Right lobe of liver (tissue), 4 donors: ENCODE data around the gene UBE2S.

Experiments
- CTCF ChIP-seq, 4 donors: fragments of 200-600 bp in 3 of 4; fragments of 450-650 bp in 1 of 4; IDR thresholded peaks; one replicate each; pipeline versions ENCODE4 v1.5.1 to v1.8.0; 2016 to 2022; ENCODE audit warnings: antibody characterized with exemption in 4 of 4, mild to moderate bottlenecking in 2 of 4
- POLR2A ChIP-seq: fragments of 450-650 bp; IDR thresholded peaks from one replicate; pipeline ENCODE4 v1.6.1; 2017; ENCODE audit warnings: antibody characterized with exemption, mild to moderate bottlenecking
- donor health status: DM: no; HTN: no; CAD: no.
- donor health status: DM: no; HTN: no; CAD: no.
- donor health status: DM: no; HTN: yes; CAD: no.

GRCh38 chr19:55442372-55442961 is 34.9 kb upstream of the UBE2S start:
- TF ChIP-seq CTCF (IDR thresholded peaks at IDR 0.05) (no peak), POLR2A (no peak)
